ENCODE results near the gene DMRTB1.

DMRTB1 gene

GRCh38 chr1:53470155-53470554 is 11.0 kb downstream of the DMRTB1 start:
- TF ChIP-seq PAX5 (IDR thresholded peaks at IDR 0.05; ENCODE audit: insufficient read depth, low read length, severe bottlenecking), result no peak
- TF ChIP-seq POLR2AphosphoS5 (IDR thresholded peaks at IDR 0.05; ENCODE audit: low read depth, low read length), result no peak
- TF ChIP-seq SPI1 (IDR thresholded peaks at IDR 0.05; ENCODE audit: low read depth, low read length), result no peak
- no peak for TF ChIP-seq TAF1 (IDR thresholded peaks at IDR 0.05; ENCODE audit: low read depth, low read length)
- TF ChIP-seq POLR2A (IDR thresholded peaks at IDR 0.05; ENCODE audit: low read depth, low read length), result no peak
- no peak for TF ChIP-seq POU2F2 (IDR thresholded peaks at IDR 0.05; ENCODE audit: low read depth, low read length)
- DNase-seq (ENCODE audit: insufficient read length, low spot score) (no peak), FAIRE-seq (no peak)

- DNase-seq (ENCODE audit: insufficient read length, low spot score) (no peak), FAIRE-seq (no peak)
- TF ChIP-seq POLR2A (IDR thresholded peaks at IDR 0.05; ENCODE audit: low read depth, low read length) (no peak), PAX5 (IDR thresholded peaks at IDR 0.05; ENCODE audit: insufficient read depth, low read length, severe bottlenecking) (no peak)
Observed at GRCh38 chr1:53470584-53470983, 11.4 kb downstream of the DMRTB1 start.

- no peak for FAIRE-seq
- TF ChIP-seq POLR2AphosphoS5 (IDR thresholded peaks at IDR 0.05; ENCODE audit: low read depth, low read length), result no peak
- TF ChIP-seq PAX5 (IDR thresholded peaks at IDR 0.05; ENCODE audit: insufficient read depth, low read length, severe bottlenecking), result no peak
- no peak for TF ChIP-seq POU2F2 (IDR thresholded peaks at IDR 0.05; ENCODE audit: low read depth, low read length)
- no peak for DNase-seq (ENCODE audit: insufficient read length, low spot score)
Observed at GRCh38 chr1:53471000-53471399, 11.8 kb downstream of the DMRTB1 start.

GRCh38 chr1:53473463-53473862 is 14.3 kb downstream of the DMRTB1 start:
- no peak for TF ChIP-seq SPI1 (IDR thresholded peaks at IDR 0.05; ENCODE audit: low read depth, low read length)
- DNase-seq (ENCODE audit: insufficient read length, low spot score), result no peak
- peak; percentile 43 for FAIRE-seq

GRCh38 chr1:53475664-53476063 is 16.5 kb downstream of the DMRTB1 start:
- no peak for FAIRE-seq
- TF ChIP-seq POLR2AphosphoS5 (IDR thresholded peaks at IDR 0.05; ENCODE audit: low read depth, low read length) (no peak), POLR2A (IDR thresholded peaks at IDR 0.05; ENCODE audit: low read depth, low read length) (no peak), SPI1 (IDR thresholded peaks at IDR 0.05; ENCODE audit: low read depth, low read length) (no peak), PAX5 (IDR thresholded peaks at IDR 0.05; ENCODE audit: insufficient read depth, low read length, severe bottlenecking) (no peak), POU2F2 (IDR thresholded peaks at IDR 0.05; ENCODE audit: low read depth, low read length) (no peak), TAF1 (IDR thresholded peaks at IDR 0.05; ENCODE audit: low read depth, low read length) (no peak)
- no peak for DNase-seq (ENCODE audit: insufficient read length, low spot score)

- FAIRE-seq (no peak), DNase-seq (ENCODE audit: insufficient read length, low spot score) (no peak)
- TF ChIP-seq TAF1 (IDR thresholded peaks at IDR 0.05; ENCODE audit: low read depth, low read length) (no peak), SPI1 (IDR thresholded peaks at IDR 0.05; ENCODE audit: low read depth, low read length) (no peak), PAX5 (IDR thresholded peaks at IDR 0.05; ENCODE audit: insufficient read depth, low read length, severe bottlenecking) (no peak), POU2F2 (IDR thresholded peaks at IDR 0.05; ENCODE audit: low read depth, low read length) (no peak), POLR2AphosphoS5 (IDR thresholded peaks at IDR 0.05; ENCODE audit: low read depth, low read length) (no peak), POLR2A (IDR thresholded peaks at IDR 0.05; ENCODE audit: low read depth, low read length) (no peak)
Observed at GRCh38 chr1:53476579-53476978, 17.4 kb downstream of the DMRTB1 start.

- TF ChIP-seq POLR2A (IDR thresholded peaks at IDR 0.05; ENCODE audit: low read depth, low read length) (no peak), SPI1 (IDR thresholded peaks at IDR 0.05; ENCODE audit: low read depth, low read length) (no peak), TAF1 (IDR thresholded peaks at IDR 0.05; ENCODE audit: low read depth, low read length) (no peak), POLR2AphosphoS5 (IDR thresholded peaks at IDR 0.05; ENCODE audit: low read depth, low read length) (no peak), POU2F2 (IDR thresholded peaks at IDR 0.05; ENCODE audit: low read depth, low read length) (no peak), PAX5 (IDR thresholded peaks at IDR 0.05; ENCODE audit: insufficient read depth, low read length, severe bottlenecking) (no peak)
- DNase-seq (ENCODE audit: insufficient read length, low spot score) (no peak), FAIRE-seq (no peak)
Observed at GRCh38 chr1:53477651-53478501, 18.7 kb downstream of the DMRTB1 start.

GRCh38 chr1:53478502-53478818 is 19.3 kb downstream of the DMRTB1 start:
- DNase-seq (ENCODE audit: insufficient read length, low spot score), result no peak
- TF ChIP-seq POLR2A (IDR thresholded peaks at IDR 0.05; ENCODE audit: low read depth, low read length) (no peak), SPI1 (IDR thresholded peaks at IDR 0.05; ENCODE audit: low read depth, low read length) (no peak), TAF1 (IDR thresholded peaks at IDR 0.05; ENCODE audit: low read depth, low read length) (no peak), PAX5 (IDR thresholded peaks at IDR 0.05; ENCODE audit: insufficient read depth, low read length, severe bottlenecking) (no peak), POU2F2 (IDR thresholded peaks at IDR 0.05; ENCODE audit: low read depth, low read length) (no peak), POLR2AphosphoS5 (IDR thresholded peaks at IDR 0.05; ENCODE audit: low read depth, low read length) (no peak)
- FAIRE-seq, result no peak

GRCh38 chr1:53480678-53481077 is 21.5 kb downstream of the DMRTB1 start:
- no peak for FAIRE-seq
- DNase-seq (ENCODE audit: insufficient read length, low spot score), result no peak
- TF ChIP-seq PAX5 (IDR thresholded peaks at IDR 0.05; ENCODE audit: insufficient read depth, low read length, severe bottlenecking) (no peak), POU2F2 (IDR thresholded peaks at IDR 0.05; ENCODE audit: low read depth, low read length) (no peak), POLR2AphosphoS5 (IDR thresholded peaks at IDR 0.05; ENCODE audit: low read depth, low read length) (no peak), SPI1 (IDR thresholded peaks at IDR 0.05; ENCODE audit: low read depth, low read length) (no peak), POLR2A (IDR thresholded peaks at IDR 0.05; ENCODE audit: low read depth, low read length) (no peak), TAF1 (IDR thresholded peaks at IDR 0.05; ENCODE audit: low read depth, low read length) (no peak)

GRCh38 chr1:53481456-53481855 is 22.3 kb downstream of the DMRTB1 start:
- DNase-seq (ENCODE audit: insufficient read length, low spot score) (no peak), FAIRE-seq (no peak)
- no peak for TF ChIP-seq SPI1 (IDR thresholded peaks at IDR 0.05; ENCODE audit: low read depth, low read length)
- no peak for TF ChIP-seq POU2F2 (IDR thresholded peaks at IDR 0.05; ENCODE audit: low read depth, low read length)
- TF ChIP-seq TAF1 (IDR thresholded peaks at IDR 0.05; ENCODE audit: low read depth, low read length), result no peak
- TF ChIP-seq PAX5 (IDR thresholded peaks at IDR 0.05; ENCODE audit: insufficient read depth, low read length, severe bottlenecking), result no peak
- TF ChIP-seq POLR2A (IDR thresholded peaks at IDR 0.05; ENCODE audit: low read depth, low read length), result no peak
- TF ChIP-seq POLR2AphosphoS5 (IDR thresholded peaks at IDR 0.05; ENCODE audit: low read depth, low read length), result no peak
